ENCODE data around the gene AREG. TPM values are rescaled to one million over a fixed set of nuclear protein-coding genes. Genes with fewer than 3 reads are reported as not detected.

The AREG gene
- total RNA-seq, 4 donors from 2014 or later: 13.0 to 40.6 (median 26.2) TPM

DNA sequence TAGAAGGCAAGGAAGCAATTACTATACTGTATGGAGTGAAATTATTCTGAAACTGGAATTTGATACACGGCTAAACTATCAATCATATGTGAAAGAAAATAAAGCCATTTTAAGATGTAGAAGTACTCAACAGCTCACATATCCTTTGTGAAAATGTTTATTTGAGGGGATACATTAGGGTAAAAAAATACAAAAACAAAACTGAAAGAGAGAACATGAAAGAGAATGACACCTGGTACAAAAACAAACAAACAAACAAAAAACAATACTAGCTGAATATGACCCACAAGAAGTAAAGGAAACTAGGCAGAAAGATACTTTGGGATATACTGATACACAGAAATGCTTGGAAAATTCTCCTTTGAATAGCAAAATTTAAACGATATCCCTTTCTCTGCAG lies 20.8 kb upstream of the AREG start:
- no peak for DNase-seq (ENCODE audit: low spot score in 2 of 2)
- no peaks in the 10 kb centered on the region for H3K27me3 ChIP-seq
- H3K9me3 ChIP-seq: no peaks in the 10 kb centered on the region
- H3K4me3 ChIP-seq: no peak overlapping the region
- no peaks in the 10 kb centered on the region for H3K4me1 ChIP-seq
- H3K36me3 ChIP-seq: no peaks in the 10 kb centered on the region
- H3K27ac ChIP-seq: no peak overlapping the region
- TF ChIP-seq POLR2AphosphoS5 (IDR thresholded peaks at IDR 0.05) (no peak), EP300 (IDR thresholded peaks at IDR 0.05) (no peak), POLR2A (IDR thresholded peaks at IDR 0.05) (no peak)
- TF ChIP-seq, protein P1, sequence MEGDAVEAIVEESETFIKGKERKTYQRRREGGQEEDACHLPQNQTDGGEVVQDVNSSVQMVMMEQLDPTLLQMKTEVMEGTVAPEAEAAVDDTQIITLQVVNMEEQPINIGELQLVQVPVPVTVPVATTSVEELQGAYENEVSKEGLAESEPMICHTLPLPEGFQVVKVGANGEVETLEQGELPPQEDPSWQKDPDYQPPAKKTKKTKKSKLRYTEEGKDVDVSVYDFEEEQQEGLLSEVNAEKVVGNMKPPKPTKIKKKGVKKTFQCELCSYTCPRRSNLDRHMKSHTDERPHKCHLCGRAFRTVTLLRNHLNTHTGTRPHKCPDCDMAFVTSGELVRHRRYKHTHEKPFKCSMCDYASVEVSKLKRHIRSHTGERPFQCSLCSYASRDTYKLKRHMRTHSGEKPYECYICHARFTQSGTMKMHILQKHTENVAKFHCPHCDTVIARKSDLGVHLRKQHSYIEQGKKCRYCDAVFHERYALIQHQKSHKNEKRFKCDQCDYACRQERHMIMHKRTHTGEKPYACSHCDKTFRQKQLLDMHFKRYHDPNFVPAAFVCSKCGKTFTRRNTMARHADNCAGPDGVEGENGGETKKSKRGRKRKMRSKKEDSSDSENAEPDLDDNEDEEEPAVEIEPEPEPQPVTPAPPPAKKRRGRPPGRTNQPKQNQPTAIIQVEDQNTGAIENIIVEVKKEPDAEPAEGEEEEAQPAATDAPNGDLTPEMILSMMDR (IDR thresholded peaks at IDR 0.05): no peak
- WGBS: 89% methylated on average over 2 of the region's 2 CpGs

DNA sequence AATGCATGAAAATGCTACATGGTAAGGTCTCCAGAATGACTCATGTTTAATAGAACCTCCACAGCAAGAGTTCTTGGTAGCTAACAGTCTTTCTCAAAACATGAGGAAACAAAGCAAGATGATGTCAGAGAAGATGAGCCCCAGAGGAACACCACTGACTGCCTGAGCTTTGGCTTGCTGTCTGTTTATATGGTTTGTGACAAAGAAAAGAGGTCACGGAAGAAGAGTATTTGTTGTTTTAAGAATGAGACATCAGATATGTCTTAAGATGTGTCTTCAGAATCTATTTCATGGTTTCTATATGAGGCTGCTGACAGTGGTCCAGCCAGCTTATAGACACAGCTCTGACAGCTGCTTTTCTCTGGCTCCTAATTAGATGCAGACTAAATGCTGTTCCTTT lies 18.8 kb upstream of the AREG start:
- H3K27me3 ChIP-seq: no peaks in the 10 kb centered on the region
- DNase-seq (ENCODE audit: low spot score in 2 of 2): no peak
- H3K4me3 ChIP-seq: no peak overlapping the region
- TF ChIP-seq, protein P1 (IDR thresholded peaks at IDR 0.05): no peak
- TF ChIP-seq POLR2AphosphoS5 (IDR thresholded peaks at IDR 0.05) (no peak), POLR2A (IDR thresholded peaks at IDR 0.05) (no peak), EP300 (IDR thresholded peaks at IDR 0.05) (no peak)
- no peaks in the 10 kb centered on the region for H3K36me3 ChIP-seq
- no peaks in the 10 kb centered on the region for H3K9me3 ChIP-seq
- H3K27ac ChIP-seq: no peak overlapping the region
- WGBS: 73% methylated on average over 1 of the region's 1 CpG
- H3K4me1 ChIP-seq: no peaks in the 10 kb centered on the region

DNA sequence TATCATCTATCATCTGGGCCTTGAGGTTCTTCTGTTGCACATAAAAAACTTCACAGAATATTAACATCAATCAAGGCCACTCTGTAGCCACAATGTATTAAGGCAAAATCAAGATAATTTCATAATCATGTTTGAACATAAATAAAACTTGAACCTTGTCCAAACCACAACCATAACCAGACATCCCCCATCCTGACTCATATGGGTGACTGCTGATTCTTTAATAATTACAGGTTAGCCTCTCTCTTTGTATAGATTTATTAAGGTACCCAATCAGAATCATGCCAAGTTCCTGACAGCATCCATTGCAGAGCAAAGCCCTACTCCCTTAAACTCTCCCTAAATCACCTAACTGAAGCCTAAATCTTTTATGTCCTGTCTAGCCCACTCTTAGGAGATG lies 16.7 kb upstream of the AREG start:
- TF ChIP-seq EP300 (IDR thresholded peaks at IDR 0.05) (no peak), POLR2AphosphoS5 (IDR thresholded peaks at IDR 0.05) (no peak)
- Histone ChIP-seq H3K4me1 (no peaks in the 10 kb centered on the region), H3K36me3 (no peaks in the 10 kb centered on the region), H3K27ac (no peak overlapping the region), H3K9me3 (no peaks in the 10 kb centered on the region), H3K4me3 (no peak overlapping the region), H3K27me3 (no peaks in the 10 kb centered on the region)
- no peak for DNase-seq (ENCODE audit: low spot score in 2 of 2)

DNA sequence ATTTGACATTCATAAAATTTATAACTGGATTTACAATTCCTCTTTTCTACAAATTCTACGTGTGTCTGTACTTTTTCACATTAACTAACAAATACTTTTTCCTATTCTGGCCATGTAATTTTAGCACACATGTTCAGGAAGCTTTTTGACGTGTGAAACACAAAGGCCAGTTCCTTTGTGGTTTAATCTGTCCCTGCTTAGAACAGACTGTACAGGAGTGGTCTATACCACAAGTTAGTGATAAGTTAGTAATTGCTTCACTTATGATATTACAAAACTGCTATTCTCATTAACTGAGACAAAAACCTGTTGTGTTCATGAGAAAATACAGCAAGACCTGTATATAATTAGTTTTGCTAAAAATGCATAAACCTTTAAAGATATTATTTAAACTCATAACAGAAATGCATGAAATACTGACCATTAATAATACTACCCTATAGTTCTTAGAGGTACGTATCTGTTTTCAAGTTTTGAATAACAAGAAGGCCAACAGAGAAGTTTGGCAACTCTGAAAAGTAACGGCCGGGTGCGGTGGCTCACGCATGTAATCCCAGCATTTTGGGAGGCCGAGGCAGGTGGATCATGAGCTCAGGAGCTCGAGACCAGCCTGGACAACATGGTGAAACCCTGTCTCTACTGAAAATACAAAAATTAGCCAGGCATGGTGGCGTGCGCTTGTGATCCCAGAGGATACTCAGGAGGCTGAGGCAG lies 13.7 kb upstream of the AREG start:
- H3K4me1 ChIP-seq: no peaks in the 10 kb centered on the region
- 71% methylated on average over 11 of the region's 11 CpGs for WGBS
- TF ChIP-seq, protein P1 (IDR thresholded peaks at IDR 0.05): no peak
- TF ChIP-seq EP300 (IDR thresholded peaks at IDR 0.05) (no peak), POLR2A (IDR thresholded peaks at IDR 0.05) (no peak)
- H3K9me3 ChIP-seq: no peaks in the 10 kb centered on the region
- no peak for DNase-seq (ENCODE audit: low spot score in 2 of 2)
- H3K36me3 ChIP-seq: no peaks in the 10 kb centered on the region
- no peak overlapping the region for H3K4me3 ChIP-seq
- H3K27ac ChIP-seq: no peak overlapping the region
- H3K27me3 ChIP-seq: no peaks in the 10 kb centered on the region

DNA sequence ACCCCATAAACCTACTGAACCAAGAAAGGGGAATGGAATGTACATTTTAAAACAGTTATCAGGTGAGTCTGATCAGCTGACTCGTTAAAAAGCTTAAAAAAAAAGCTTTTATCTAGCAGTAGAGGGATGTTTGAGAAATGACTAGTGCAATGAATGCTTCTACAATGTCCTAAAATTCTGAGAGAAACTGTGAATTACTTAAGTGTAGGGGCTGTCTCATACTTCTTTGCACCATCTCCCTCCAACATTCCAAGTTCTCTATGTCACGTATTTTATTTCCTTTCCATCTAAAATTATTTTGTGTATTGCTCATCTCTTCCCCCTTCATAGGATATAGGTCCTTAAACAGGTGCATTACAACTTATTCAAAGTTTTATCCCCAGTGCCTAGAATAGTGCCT lies 11.9 kb upstream of the AREG start:
- H3K27ac ChIP-seq: no peak overlapping the region
- no peaks in the 10 kb centered on the region for H3K27me3 ChIP-seq
- H3K9me3 ChIP-seq: no peaks in the 10 kb centered on the region
- no peak for TF ChIP-seq POLR2A (IDR thresholded peaks at IDR 0.05)
- TF ChIP-seq, protein P1 (IDR thresholded peaks at IDR 0.05): no peak
- TF ChIP-seq EP300 (IDR thresholded peaks at IDR 0.05): no peak
- no peak for TF ChIP-seq POLR2AphosphoS5 (IDR thresholded peaks at IDR 0.05)
- WGBS: 77% methylated on average over 2 of the region's 2 CpGs
- no peaks in the 10 kb centered on the region for H3K4me1 ChIP-seq
- DNase-seq (ENCODE audit: low spot score in 2 of 2): no peak
- H3K4me3 ChIP-seq: no peak overlapping the region
- H3K36me3 ChIP-seq: no peaks in the 10 kb centered on the region

Data from suprapubic skin (tissue), 4 donors.